Fibroblast of pulmonary artery (primary cell): ENCODE measurements around the gene CYP3A4.

Experiments used
- DNase-seq: peaks from one replicate; pipeline ENCODE4 v3.0.0-alpha.2; 2010; ENCODE audit warnings: low read depth
- H3K4me3 ChIP-seq: replicated peaks from 2 replicates; pipeline ENCODE4 v1.5.1; 2011; ENCODE audit warnings: low read depth, mild to moderate bottlenecking, control low read depth, low read length, moderate library complexity
- CTCF ChIP-seq: IDR thresholded peaks from 2 replicates; pipeline ENCODE4 v1.5.1; 2011; ENCODE audit warnings: mild to moderate bottlenecking, control low read depth, low read length, inconsistent platforms; ENCODE audit errors: missing control alignments

Gene CYP3A4

GRCh38 chr7:99825873-99826272 lies 41.9 kb upstream of the CYP3A4 start:
- H3K4me3 ChIP-seq, result no peak overlapping the region
- TF ChIP-seq CTCF, result no peak
- no peak for DNase-seq

- H3K4me3 ChIP-seq, result no peak overlapping the region
- DNase-seq, result no peak
- no peak for TF ChIP-seq CTCF
Measured at GRCh38 chr7:99825452-99825851, 41.5 kb upstream of the CYP3A4 start.

GRCh38 chr7:99824091-99824490 lies 40.1 kb upstream of the CYP3A4 start:
- no peak for DNase-seq
- TF ChIP-seq CTCF, result no peak
- H3K4me3 ChIP-seq, result no peak overlapping the region

GRCh38 chr7:99822731-99823718 lies 39.0 kb upstream of the CYP3A4 start:
- no peak for DNase-seq
- TF ChIP-seq CTCF, result no peak

GRCh38 chr7:99820408-99821027 lies 36.5 kb upstream of the CYP3A4 start:
- H3K4me3 ChIP-seq, result no peak overlapping the region
- TF ChIP-seq CTCF, result no peak
- DNase-seq, result no peak

More at GRCh38 chr7:99822731-99823718, 39.0 kb upstream of the CYP3A4 start:
- H3K4me3 ChIP-seq, result no peak overlapping the region

- DNase-seq, result no peak
- no peak overlapping the region for H3K4me3 ChIP-seq
- TF ChIP-seq CTCF, result no peak
Measured at GRCh38 chr7:99808766-99809165, 24.8 kb upstream of the CYP3A4 start.
